ENCODE results near the gene IRF8.

Gene IRF8

DNA sequence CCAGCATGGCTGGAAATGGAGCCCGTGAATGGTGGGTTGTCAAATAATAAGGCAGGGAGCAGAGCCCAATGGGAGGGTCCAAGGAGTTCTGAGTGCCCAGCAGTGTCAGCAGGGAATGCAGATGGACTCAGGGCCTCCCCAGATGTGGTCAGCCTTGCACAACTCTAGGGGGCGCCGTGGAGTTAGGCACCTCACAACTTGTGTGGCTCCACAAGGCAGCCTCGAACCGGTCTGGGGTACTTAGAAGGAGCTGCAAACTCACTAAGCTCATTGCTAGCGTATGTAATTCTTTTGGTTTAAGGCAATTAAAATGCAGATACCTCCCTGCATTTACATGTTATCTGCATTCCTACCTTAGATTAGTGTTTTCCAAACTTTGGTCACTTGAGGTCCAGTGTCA lies 18.1 kb downstream of the IRF8 start:
- H3K4me3 ChIP-seq (ENCODE audit: low read depth, low read length): no peak overlapping the region
- H3K4me2 ChIP-seq (ENCODE audit: low read length): no peak overlapping the region
- H3K9ac ChIP-seq: no peak overlapping the region
- H3K27me3 ChIP-seq (ENCODE audit: control insufficient read depth, insufficient read depth, low read length): no peaks in the 10 kb centered on the region
- H3K9me3 ChIP-seq (ENCODE audit: control insufficient read depth, low read length): no peaks in the 10 kb centered on the region
- no peak overlapping the region for H3K27ac ChIP-seq
- no peaks in the 10 kb centered on the region for H3K79me2 ChIP-seq
- H3K4me1 ChIP-seq: peaks cover 2% of the 10 kb centered on the region
- no peak overlapping the region for H2AFZ ChIP-seq
- H3K36me3 ChIP-seq (ENCODE audit: control insufficient read depth, insufficient read depth, low read length): no peaks in the 10 kb centered on the region
- TF ChIP-seq, protein P1, sequence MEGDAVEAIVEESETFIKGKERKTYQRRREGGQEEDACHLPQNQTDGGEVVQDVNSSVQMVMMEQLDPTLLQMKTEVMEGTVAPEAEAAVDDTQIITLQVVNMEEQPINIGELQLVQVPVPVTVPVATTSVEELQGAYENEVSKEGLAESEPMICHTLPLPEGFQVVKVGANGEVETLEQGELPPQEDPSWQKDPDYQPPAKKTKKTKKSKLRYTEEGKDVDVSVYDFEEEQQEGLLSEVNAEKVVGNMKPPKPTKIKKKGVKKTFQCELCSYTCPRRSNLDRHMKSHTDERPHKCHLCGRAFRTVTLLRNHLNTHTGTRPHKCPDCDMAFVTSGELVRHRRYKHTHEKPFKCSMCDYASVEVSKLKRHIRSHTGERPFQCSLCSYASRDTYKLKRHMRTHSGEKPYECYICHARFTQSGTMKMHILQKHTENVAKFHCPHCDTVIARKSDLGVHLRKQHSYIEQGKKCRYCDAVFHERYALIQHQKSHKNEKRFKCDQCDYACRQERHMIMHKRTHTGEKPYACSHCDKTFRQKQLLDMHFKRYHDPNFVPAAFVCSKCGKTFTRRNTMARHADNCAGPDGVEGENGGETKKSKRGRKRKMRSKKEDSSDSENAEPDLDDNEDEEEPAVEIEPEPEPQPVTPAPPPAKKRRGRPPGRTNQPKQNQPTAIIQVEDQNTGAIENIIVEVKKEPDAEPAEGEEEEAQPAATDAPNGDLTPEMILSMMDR (IDR thresholded peaks at IDR 0.05): no peak

DNA sequence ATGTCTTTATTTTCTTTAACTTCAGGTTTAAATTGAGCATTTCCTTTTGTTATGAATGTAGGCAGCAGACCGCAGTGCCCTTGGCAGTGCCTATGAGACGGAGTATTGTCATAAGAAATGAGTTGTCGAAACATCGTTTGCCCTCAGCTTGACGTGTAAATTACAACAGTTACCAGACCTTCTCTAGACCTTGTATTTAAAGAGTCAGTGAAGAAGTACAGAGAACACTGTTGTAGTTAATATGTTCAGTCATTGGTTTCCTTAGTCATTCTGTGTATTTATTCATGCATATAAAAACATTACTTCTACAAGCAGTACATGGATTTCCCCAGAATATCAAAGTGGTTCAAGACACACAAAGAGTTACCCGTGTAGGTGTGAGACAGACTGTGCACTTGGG lies 19.0 kb downstream of the IRF8 start:
- no peak overlapping the region for H3K27ac ChIP-seq
- TF ChIP-seq, protein P1 (IDR thresholded peaks at IDR 0.05): no peak
- peaks cover 2% of the 10 kb centered on the region for H3K4me1 ChIP-seq
- no peaks in the 10 kb centered on the region for H3K79me2 ChIP-seq
- no peak overlapping the region for H3K4me2 ChIP-seq (ENCODE audit: low read length)
- H3K4me3 ChIP-seq (ENCODE audit: low read depth, low read length): no peak overlapping the region
- H3K27me3 ChIP-seq (ENCODE audit: control insufficient read depth, insufficient read depth, low read length): no peaks in the 10 kb centered on the region
- no peak overlapping the region for H3K9ac ChIP-seq
- no peak overlapping the region for H2AFZ ChIP-seq
- no peaks in the 10 kb centered on the region for H3K9me3 ChIP-seq (ENCODE audit: control insufficient read depth, low read length)
- no peaks in the 10 kb centered on the region for H3K36me3 ChIP-seq (ENCODE audit: control insufficient read depth, insufficient read depth, low read length)

DNA sequence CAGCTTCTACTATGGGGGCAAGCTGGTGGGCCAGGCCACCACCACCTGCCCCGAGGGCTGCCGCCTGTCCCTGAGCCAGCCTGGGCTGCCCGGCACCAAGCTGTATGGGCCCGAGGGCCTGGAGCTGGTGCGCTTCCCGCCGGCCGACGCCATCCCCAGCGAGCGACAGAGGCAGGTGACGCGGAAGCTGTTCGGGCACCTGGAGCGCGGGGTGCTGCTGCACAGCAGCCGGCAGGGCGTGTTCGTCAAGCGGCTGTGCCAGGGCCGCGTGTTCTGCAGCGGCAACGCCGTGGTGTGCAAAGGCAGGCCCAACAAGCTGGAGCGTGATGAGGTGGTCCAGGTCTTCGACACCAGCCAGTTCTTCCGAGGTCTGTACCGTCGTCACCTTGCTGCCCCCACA lies 19.5 kb downstream of the IRF8 start:
- Histone ChIP-seq H3K4me1 (peaks cover 2% of the 10 kb centered on the region), H3K27me3 (ENCODE audit: control insufficient read depth, insufficient read depth, low read length) (no peaks in the 10 kb centered on the region), H2AFZ (no peak overlapping the region)

DNA sequence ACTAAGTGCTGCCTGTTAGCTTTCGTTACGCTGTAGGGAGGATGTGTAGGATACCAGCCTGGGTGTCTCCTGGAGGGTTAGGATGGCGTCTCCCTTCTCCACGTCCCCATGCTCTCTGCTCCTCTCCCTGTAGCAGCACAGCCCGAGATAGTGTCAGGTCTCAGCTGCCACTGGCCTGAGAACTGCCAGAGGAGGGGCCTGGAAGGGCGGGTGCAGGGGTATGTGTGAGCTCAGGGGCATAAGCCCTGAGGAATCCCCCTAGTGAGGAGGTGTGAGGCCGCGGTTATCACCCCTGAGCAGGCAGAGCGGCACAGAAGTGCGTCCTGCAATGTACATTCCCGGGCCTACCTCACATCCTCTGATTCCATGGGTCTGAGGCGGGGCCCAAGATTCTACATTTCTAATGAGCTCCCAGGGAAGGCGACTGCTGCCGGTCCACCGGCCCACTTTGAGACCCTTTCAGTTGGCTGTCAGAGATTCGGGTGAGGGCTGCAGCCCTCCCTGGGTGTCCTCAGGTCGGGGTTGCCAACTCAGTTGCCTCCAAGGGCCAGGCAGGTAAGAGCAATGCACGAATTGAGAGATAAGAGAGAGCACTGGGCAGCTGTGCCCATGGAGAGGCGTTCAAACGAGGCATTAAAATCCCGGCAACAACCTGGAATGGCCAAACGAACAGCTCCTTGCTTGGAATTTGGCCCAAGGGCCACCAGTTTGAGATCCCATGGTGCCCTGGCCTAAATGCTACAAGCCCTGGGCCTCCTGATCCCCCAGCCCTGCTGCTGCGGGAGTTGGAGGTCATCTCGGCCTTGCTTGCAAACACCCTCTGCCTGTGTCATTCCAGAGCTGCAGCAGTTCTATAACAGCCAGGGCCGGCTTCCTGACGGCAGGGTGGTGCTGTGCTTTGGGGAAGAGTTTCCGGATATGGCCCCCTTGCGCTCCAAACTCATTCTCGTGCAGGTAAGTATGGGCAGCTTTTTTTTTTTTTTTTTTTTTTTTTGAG lies 20.6 kb downstream of the IRF8 start:
- Histone ChIP-seq H3K4me3 (ENCODE audit: low read depth, low read length) (no peak overlapping the region), H3K9ac (no peak overlapping the region), H3K36me3 (ENCODE audit: control insufficient read depth, insufficient read depth, low read length) (no peaks in the 10 kb centered on the region), H3K79me2 (no peaks in the 10 kb centered on the region), H3K9me3 (ENCODE audit: control insufficient read depth, low read length) (no peaks in the 10 kb centered on the region), H2AFZ (no peak overlapping the region), H3K4me1 (peaks cover 2% of the 10 kb centered on the region), H3K27me3 (ENCODE audit: control insufficient read depth, insufficient read depth, low read length) (no peaks in the 10 kb centered on the region), H3K4me2 (ENCODE audit: low read length) (no peak overlapping the region), H3K27ac (no peak overlapping the region)
- TF ChIP-seq, protein P1 (IDR thresholded peaks at IDR 0.05): no peak

More for the DNA sequence above, 19.5 kb downstream of the IRF8 start:
- TF ChIP-seq, protein P1 (IDR thresholded peaks at IDR 0.05): no peak
- Histone ChIP-seq H3K27ac (no peak overlapping the region), H3K4me2 (ENCODE audit: low read length) (no peak overlapping the region), H3K4me3 (ENCODE audit: low read depth, low read length) (no peak overlapping the region), H3K9ac (no peak overlapping the region), H3K36me3 (ENCODE audit: control insufficient read depth, insufficient read depth, low read length) (no peaks in the 10 kb centered on the region), H3K79me2 (no peaks in the 10 kb centered on the region), H3K9me3 (ENCODE audit: control insufficient read depth, low read length) (no peaks in the 10 kb centered on the region)

All from parathyroid adenoma (tissue), 2 donors.